Muscle of leg (tissue), 11 donors: ENCODE data around the gene TMEM94. TPM values are rescaled to one million over a fixed set of nuclear protein-coding genes. Genes with fewer than 3 reads are reported as not detected.

Source experiments
- DNase-seq: peaks from one replicate; pipeline ENCODE4 v3.0.0; 2013
- H3K27ac ChIP-seq: one replicate; pipeline ENCODE4 v1.5.1; 2013; ENCODE audit warnings: mild to moderate bottlenecking, low read length, control low read depth
- H3K27me3 ChIP-seq: one replicate; pipeline ENCODE4 v1.6.1; 2013; ENCODE audit warnings: low read length; ENCODE audit not compliant: control insufficient read depth, insufficient read depth
- H3K36me3 ChIP-seq: one replicate; pipeline ENCODE4 v1.6.1; 2013; ENCODE audit warnings: low read length; ENCODE audit not compliant: control insufficient read depth, insufficient read depth
- H3K4me1 ChIP-seq: one replicate; pipeline ENCODE4 v1.6.1; 2013; ENCODE audit warnings: low read length; ENCODE audit not compliant: control insufficient read depth, insufficient read depth
- H3K4me3 ChIP-seq: one replicate; pipeline ENCODE4 v1.5.1; 2013; ENCODE audit warnings: low read length, control low read depth
- H3K9me3 ChIP-seq: replicated peaks from 2 replicates; pipeline ENCODE4 v1.6.1; 2013; ENCODE audit warnings: low read depth, low read length; ENCODE audit not compliant: control insufficient read depth
- WGBS: methylation state at CpG from one replicate; pipeline ENCODE4 v1.1.5; 2013; ENCODE audit warnings: missing lambda C conversion rate; ENCODE audit not compliant: insufficient coverage; 5-methylcytosine and 5-hydroxymethylcytosine counted together
- polyA plus RNA-seq, 8 donors: library from polyadenylated mRNA; unstranded; fragments of 120-200 nt; gene quantifications; one replicate each; pipeline versions ENCODE4 v1.2.1 to v1.2.3, GENCODE V29; 2013; ENCODE audit warnings: inconsistent platforms in 1 of 8, low replicate concordance in 1 of 8; ENCODE audit not compliant: insufficient read length in 8 of 8, insufficient read depth in 1 of 8
- total RNA-seq: library from RNA; stranded (reverse); fragments of 120-200 nt; gene quantifications from one replicate; pipeline ENCODE4 v1.2.4, GENCODE V29; 2013

TMEM94 gene
- total and polyA plus RNA-seq, 9 donors = 31.5 to 67.8 (median 60.0) TPM

- no peak for DNase-seq
- WGBS = 76% methylated on average over 5 of the region's 5 CpGs
- peaks cover 84% of the 10 kb centered on the region for H3K36me3 ChIP-seq
These were observed 52.5 kb downstream of the TMEM94 start for GRCh38 chr17:75508931-75509361.

GRCh38 chr17:75509528-75510258, 53.3 kb downstream of the TMEM94 start:
- 87% methylated on average over 7 of the region's 19 CpGs for WGBS
- Histone ChIP-seq H3K4me1 (peaks cover 66% of the 10 kb centered on the region), H3K27ac (peak overlapping the region; percentile 86), H3K27me3 (no peaks in the 10 kb centered on the region), H3K9me3 (no peaks in the 10 kb centered on the region), H3K4me3 (no peak overlapping the region), H3K36me3 (peaks cover 78% of the 10 kb centered on the region)
- no peak for DNase-seq

More at GRCh38 chr17:75508931-75509361, 52.5 kb downstream of the TMEM94 start:
- Histone ChIP-seq H3K9me3 (no peaks in the 10 kb centered on the region), H3K27me3 (no peaks in the 10 kb centered on the region), H3K27ac (peak overlapping the region; percentile 86), H3K4me3 (no peak overlapping the region), H3K4me1 (peaks cover 64% of the 10 kb centered on the region)

- no peaks in the 10 kb centered on the region for H3K27me3 ChIP-seq
- H3K4me1 ChIP-seq = peaks cover 67% of the 10 kb centered on the region
- H3K9me3 ChIP-seq = no peaks in the 10 kb centered on the region
- 82% methylated on average over 2 of the region's 4 CpGs for WGBS
- no peak overlapping the region for H3K4me3 ChIP-seq
- peak overlapping the region; percentile 49 for H3K27ac ChIP-seq
- H3K36me3 ChIP-seq = peaks cover 62% of the 10 kb centered on the region
- DNase-seq = no peak
These were observed 54.8 kb downstream of the TMEM94 start for GRCh38 chr17:75511270-75511609.

GRCh38 chr17:75511610-75512575, 55.5 kb downstream of the TMEM94 start:
- 66% methylated on average over 8 of the region's 13 CpGs for WGBS
- H3K27ac ChIP-seq = peak overlapping the region; percentile 49
- no peaks in the 10 kb centered on the region for H3K27me3 ChIP-seq
- H3K36me3 ChIP-seq = peaks cover 57% of the 10 kb centered on the region
- no peak overlapping the region for H3K4me3 ChIP-seq
- H3K4me1 ChIP-seq = peaks cover 68% of the 10 kb centered on the region
- no peaks in the 10 kb centered on the region for H3K9me3 ChIP-seq
- no peak for DNase-seq

GRCh38 chr17:75512926-75513640, 56.6 kb downstream of the TMEM94 start:
- H3K4me3 ChIP-seq = peak overlapping the region; percentile 67
- H3K27me3 ChIP-seq = no peaks in the 10 kb centered on the region
- no peak overlapping the region for H3K27ac ChIP-seq
- no peak for DNase-seq
- WGBS = 49% methylated on average over 3 of the region's 10 CpGs
- H3K4me1 ChIP-seq = peaks cover 75% of the 10 kb centered on the region
- peaks cover 49% of the 10 kb centered on the region for H3K36me3 ChIP-seq
- H3K9me3 ChIP-seq = no peaks in the 10 kb centered on the region

- Histone ChIP-seq H3K9me3 (no peaks in the 10 kb centered on the region), H3K36me3 (peaks cover 50% of the 10 kb centered on the region), H3K27me3 (no peaks in the 10 kb centered on the region), H3K27ac (peak overlapping the region; percentile 79), H3K4me1 (peaks cover 70% of the 10 kb centered on the region), H3K4me3 (peak overlapping the region; percentile 67)
- WGBS = 78% methylated on average over 10 of the region's 17 CpGs
- no peak for DNase-seq
These were observed 57.2 kb downstream of the TMEM94 start for GRCh38 chr17:75513641-75514000.

GRCh38 chr17:75514299-75514918, 58.0 kb downstream of the TMEM94 start:
- H3K4me1 ChIP-seq = peaks cover 62% of the 10 kb centered on the region
- no peaks in the 10 kb centered on the region for H3K9me3 ChIP-seq
- peaks cover 51% of the 10 kb centered on the region for H3K36me3 ChIP-seq
- WGBS = 6% methylated on average over 15 of the region's 15 CpGs
- DNase-seq = no peak
- peak overlapping the region; percentile 79 for H3K27ac ChIP-seq
- no peaks in the 10 kb centered on the region for H3K27me3 ChIP-seq
- H3K4me3 ChIP-seq = peak overlapping the region; percentile 67

- no peak for DNase-seq
- Histone ChIP-seq H3K27me3 (no peaks in the 10 kb centered on the region), H3K27ac (peak overlapping the region; percentile 79), H3K4me1 (peaks cover 56% of the 10 kb centered on the region), H3K4me3 (peak overlapping the region; percentile 67), H3K9me3 (no peaks in the 10 kb centered on the region), H3K36me3 (peaks cover 50% of the 10 kb centered on the region)
- 0% methylated on average over 50 of the region's 50 CpGs for WGBS
These were observed 58.6 kb downstream of the TMEM94 start for GRCh38 chr17:75514919-75515495.

GRCh38 chr17:75515496-75516254, 59.2 kb downstream of the TMEM94 start, which contains the start of gene CASKIN2:
TSS of gene CASKIN2 (minus strand) at chr17:75515537. CDS start at chr17:75513804, 1,733 bp downstream.
- H3K4me1 ChIP-seq = peaks cover 50% of the 10 kb centered on the region
- under 1% methylated on average over 73 of the region's 78 CpGs for WGBS

More at GRCh38 chr17:75515496-75516254, 59.2 kb downstream of the TMEM94 start, which contains the start of gene CASKIN2:
- Histone ChIP-seq H3K27me3 (no peaks in the 10 kb centered on the region), H3K36me3 (peaks cover 46% of the 10 kb centered on the region), H3K4me3 (peak within 1 kb of the TSS; percentile 67), H3K27ac (peak within 1 kb of the TSS; percentile 80), H3K9me3 (no peaks in the 10 kb centered on the region)
- DNase-seq = peak; percentile 97
